Ovary (tissue), 3 donors: ENCODE measurements around the gene MCTP1.

Experiments
- CTCF ChIP-seq, 3 donors: fragments of 450-650 bp in 2 of 3; fragments of 200-600 bp in 1 of 3; IDR thresholded peaks; one replicate each; pipeline versions ENCODE4 v1.5.1 to v1.8.0; 2016 to 2022; ENCODE audit warnings: antibody characterized with exemption in 3 of 3, mild to moderate bottlenecking in 1 of 3
- EP300 ChIP-seq: sonication (generic); formaldehyde crosslinking; IDR thresholded peaks from one replicate; pipeline ENCODE4 v1.6.1; 2017; ENCODE audit warnings: antibody characterized with exemption
- POLR2A ChIP-seq: fragments of 450-650 bp; IDR thresholded peaks from one replicate; pipeline ENCODE4 v1.6.1; 2017; ENCODE audit warnings: antibody characterized with exemption, mild to moderate bottlenecking, moderate library complexity
- donor health status: DM: no; HTN: no; CAD: no.

- TF ChIP-seq EP300 (no peak), CTCF (IDR thresholded peaks at IDR 0.05) (no peak), POLR2A (no peak)
These were observed 383.5 kb downstream of the MCTP1 start for GRCh38 chr5:94901191-94901979.
